SH-SY5Y (cell line): ENCODE data around the gene MTSS2.

Experiments used
- GATA2 ChIP-seq: IDR thresholded peaks from 2 replicates; pipeline ENCODE4 v1.6.1; 2011; ENCODE audit warnings: mild to moderate bottlenecking, low read depth, low read length
- GATA3 ChIP-seq: IDR thresholded peaks from 2 replicates; pipeline ENCODE4 v1.6.1; 2011; ENCODE audit warnings: low read depth, mild to moderate bottlenecking, low read length, moderate library complexity

GRCh38 chr16:70651524-70651923, 34.3 kb downstream of the MTSS2 start:
- TF ChIP-seq GATA2 (no peak), GATA3 (no peak)
